NOMO-1 (cell line): Measurements from ENCODE around the gene ARHGAP25.

Experiments used
- DNase-seq, 2 experiments: peaks; one replicate each; lab custom pipeline; 2025; ENCODE audit not compliant: unreplicated experiment in 2 of 2; lab: John Stamatoyannopoulos, UW

The ARHGAP25 gene

GRCh38 chr2:68855550-68855949, 120.9 kb downstream of the ARHGAP25 start:
- DNase-seq, result no peak

- no peak for DNase-seq
These were observed 122.7 kb downstream of the ARHGAP25 start for GRCh38 chr2:68857202-68857845.

- DNase-seq, result peak; percentile 8 to 74
These were observed 123.3 kb downstream of the ARHGAP25 start for GRCh38 chr2:68857855-68858456.

GRCh38 chr2:68860111-68860510, 125.5 kb downstream of the ARHGAP25 start:
- DNase-seq, result no peak

GRCh38 chr2:68861330-68861729, 126.7 kb downstream of the ARHGAP25 start:
- DNase-seq, result peak; percentile 76 to 91

GRCh38 chr2:68862889-68863288, 128.3 kb downstream of the ARHGAP25 start:
- no peak for DNase-seq

- no peak for DNase-seq
These were observed 129.4 kb downstream of the ARHGAP25 start for GRCh38 chr2:68863996-68864395.

- no peak for DNase-seq
These were observed 130.5 kb downstream of the ARHGAP25 start for GRCh38 chr2:68865108-68865507.

GRCh38 chr2:68870215-68870614, 135.6 kb downstream of the ARHGAP25 start:
- peak in 1 of 2 experiments; percentile 33 for DNase-seq

- no peak for DNase-seq
These were observed 136.7 kb downstream of the ARHGAP25 start, which contains the start of gene BMP10 for GRCh38 chr2:68871159-68871764. TSS of gene BMP10 (minus strand) at chr2:68871397. CDS start at chr2:68871358, 39 bp downstream.
